HUES64 (cell line): ENCODE results near the gene RNLS.
"Not testable (repeated sequence)": the region's sequence is repeated elsewhere in the genome, so short reads cannot be mapped to it uniquely, and the experiment has no call there.

ENCODE experiments used
- H3K27ac ChIP-seq: 2 replicates; pipeline ENCODE4 v1.7.0; 2013; ENCODE audit warnings: low read depth, low read length, inconsistent platforms
- H3K27me3 ChIP-seq: 2 replicates; pipeline ENCODE4 v1.6.1; 2013; ENCODE audit warnings: mild to moderate bottlenecking, low read length; ENCODE audit not compliant: insufficient read depth
- H3K36me3 ChIP-seq: 2 replicates; pipeline ENCODE4 v1.6.1; 2013; ENCODE audit warnings: mild to moderate bottlenecking, low read length; ENCODE audit not compliant: insufficient read depth
- H3K4me1 ChIP-seq: 2 replicates; pipeline ENCODE4 v1.6.1; 2013; ENCODE audit warnings: mild to moderate bottlenecking, low read length, moderate library complexity; ENCODE audit not compliant: insufficient read depth
- H3K4me3 ChIP-seq: 2 replicates; pipeline ENCODE4 v1.5.1; 2013; ENCODE audit warnings: mild to moderate bottlenecking, low read length, moderate library complexity
- H3K9ac ChIP-seq: 2 replicates; pipeline ENCODE4 v1.6.1; 2013; ENCODE audit warnings: mild to moderate bottlenecking, low read depth, low read length
- H3K9me3 ChIP-seq: 2 replicates; pipeline ENCODE4 v1.6.1; 2013; ENCODE audit warnings: low read depth, low read length; ENCODE audit not compliant: insufficient read depth
- WGBS: fragments of 150-250, 120-280 bp; methylation state at CpG from one replicate; pipeline ENCODE4 v1.1.7; 2013; ENCODE audit warnings: missing lambda C conversion rate; 5-methylcytosine and 5-hydroxymethylcytosine counted together

The RNLS gene

DNA sequence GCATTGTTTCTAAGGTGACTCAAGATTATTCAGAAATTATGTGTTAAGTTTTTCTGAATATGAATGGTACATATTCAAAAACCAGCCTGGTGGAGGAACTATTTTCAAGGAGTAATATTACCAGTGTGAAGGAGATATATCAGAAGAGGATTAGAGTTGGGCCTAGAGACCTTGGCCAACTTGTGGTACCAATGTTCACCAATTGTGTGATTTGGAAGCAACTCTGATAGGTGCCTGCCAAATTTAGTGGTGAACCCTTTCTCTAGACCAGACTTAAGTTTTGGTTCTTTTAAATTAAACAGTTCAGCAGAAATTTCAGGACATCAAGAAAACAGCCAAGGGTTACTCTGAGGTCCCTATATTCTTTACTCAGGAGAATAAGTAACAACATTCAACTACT, 88.6 kb downstream of the RNLS start:
- Histone ChIP-seq H3K36me3 (no peaks in the 10 kb centered on the region), H3K27me3 (no peaks in the 10 kb centered on the region), H3K9ac (no peak overlapping the region), H3K27ac (no peak overlapping the region), H3K4me3 (no peak overlapping the region), H3K9me3 (no peaks in the 10 kb centered on the region), H3K4me1 (peaks cover 7% of the 10 kb centered on the region; the same call in 1 of the 2 replicates)

- 0 out of 2 replicates have a peak, but pooled peaks cover 4% of the 10 kb centered on the region for H3K4me1 ChIP-seq
- no peak overlapping the region for H3K9ac ChIP-seq
- no peak overlapping the region for H3K4me3 ChIP-seq
- H3K9me3 ChIP-seq = no peaks in the 10 kb centered on the region
- WGBS = 91% methylated on average over 3 of the region's 3 CpGs
- H3K36me3 ChIP-seq = no peaks in the 10 kb centered on the region
- no peaks in the 10 kb centered on the region for H3K27me3 ChIP-seq
- no peak overlapping the region for H3K27ac ChIP-seq
These were observed 89.2 kb downstream of the RNLS start for GRCh38 chr10:88493691-88494483.

DNA sequence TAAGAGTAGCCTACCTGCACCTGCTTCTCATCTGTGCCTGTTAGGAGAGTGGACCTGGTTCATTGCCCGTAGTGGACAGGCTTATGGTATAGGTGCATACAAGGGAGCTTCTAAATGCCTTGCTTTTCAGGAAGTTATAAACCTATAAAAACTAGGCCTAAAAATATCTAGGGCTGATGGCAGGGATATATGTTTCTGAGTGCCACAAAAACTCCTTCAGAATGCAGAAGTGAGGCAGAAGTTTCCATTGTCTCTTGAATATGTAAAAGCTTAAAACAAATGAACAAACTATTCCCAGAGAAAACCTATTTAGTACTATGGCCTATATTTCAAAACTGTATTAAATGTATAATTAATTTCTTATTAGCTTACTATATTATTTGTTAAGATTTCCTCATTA, 91.8 kb downstream of the RNLS start:
- Histone ChIP-seq H3K4me1 (0 out of 2 replicates have a peak, but pooled peaks cover 4% of the 10 kb centered on the region), H3K36me3 (no peaks in the 10 kb centered on the region), H3K4me3 (no peak overlapping the region), H3K27ac (no peak overlapping the region), H3K9ac (no peak overlapping the region), H3K27me3 (no peaks in the 10 kb centered on the region), H3K9me3 (no peaks in the 10 kb centered on the region)
- WGBS = 82% methylated on average over 1 of the region's 1 CpG

DNA sequence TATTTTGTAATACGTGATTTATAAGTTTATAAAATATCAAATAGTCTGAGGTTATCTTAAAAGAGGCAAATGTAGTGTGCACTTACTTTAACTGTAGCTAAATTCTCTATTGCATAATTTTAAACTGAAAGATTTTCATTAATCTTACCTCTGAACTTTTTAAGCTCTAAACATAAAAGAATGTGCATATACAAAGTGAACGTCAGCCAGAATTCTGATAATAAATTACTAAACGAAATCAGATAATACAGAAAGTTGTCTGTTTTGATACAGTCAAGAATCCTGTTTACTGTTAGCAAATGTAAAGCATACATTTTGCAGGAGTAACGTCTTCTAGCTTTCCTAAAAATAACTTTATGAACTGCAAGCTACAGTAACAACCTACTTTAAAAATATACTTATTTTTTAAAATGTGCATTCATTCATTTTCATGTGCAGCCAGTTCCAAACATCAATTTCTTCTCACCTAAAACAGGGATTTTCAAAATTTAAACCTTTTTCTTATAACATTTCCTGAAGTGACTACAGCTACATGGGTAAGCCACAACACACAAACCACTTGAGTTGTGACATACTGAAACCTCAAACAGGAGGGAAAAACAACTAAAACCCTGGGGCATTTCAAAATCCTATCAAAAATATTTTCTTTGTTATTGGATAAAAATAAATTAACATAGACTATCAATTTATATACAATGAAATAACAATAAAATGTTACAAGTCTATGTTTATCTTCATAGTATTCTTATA, 92.7 kb downstream of the RNLS start:
- no peak overlapping the region for H3K27ac ChIP-seq
- H3K9me3 ChIP-seq = no peaks in the 10 kb centered on the region
- no peak overlapping the region for H3K9ac ChIP-seq
- WGBS = 96% methylated on average over 4 of the region's 4 CpGs
- 0 out of 2 replicates have a peak, but pooled peaks cover 4% of the 10 kb centered on the region for H3K4me1 ChIP-seq
- no peaks in the 10 kb centered on the region for H3K36me3 ChIP-seq
- no peaks in the 10 kb centered on the region for H3K27me3 ChIP-seq
- no peak overlapping the region for H3K4me3 ChIP-seq

DNA sequence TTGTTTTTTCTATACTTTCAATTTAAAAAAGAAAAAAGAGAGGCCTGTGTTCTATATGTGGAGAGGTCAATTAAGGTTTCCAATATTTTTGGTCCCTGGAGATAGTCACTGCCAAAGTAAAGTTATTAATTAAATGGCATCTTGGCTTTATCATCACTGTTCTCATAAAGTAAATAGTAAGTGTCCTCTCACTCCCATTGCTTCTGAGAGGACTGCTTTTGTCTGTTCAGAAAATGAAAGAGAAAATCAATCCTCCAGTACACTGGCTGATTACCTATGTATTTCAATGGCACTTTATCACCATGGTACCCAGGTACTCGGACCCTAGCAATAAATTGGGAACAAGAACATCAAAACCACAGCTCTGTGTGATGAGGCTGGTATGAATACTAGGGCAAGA, 94.0 kb downstream of the RNLS start:
- Histone ChIP-seq H3K9ac (no peak overlapping the region), H3K4me1 (0 out of 2 replicates have a peak, but pooled peaks cover 4% of the 10 kb centered on the region), H3K9me3 (no peaks in the 10 kb centered on the region), H3K27me3 (no peaks in the 10 kb centered on the region), H3K27ac (no peak overlapping the region), H3K36me3 (no peaks in the 10 kb centered on the region), H3K4me3 (no peak overlapping the region)
- WGBS = 100% methylated on average over 1 of the region's 1 CpG

- not testable (repeated sequence) for H3K4me3 ChIP-seq, H3K9ac ChIP-seq, H3K9me3 ChIP-seq, H3K36me3 ChIP-seq, H3K27me3 ChIP-seq, H3K4me1 ChIP-seq, H3K27ac ChIP-seq
- WGBS = 95% methylated on average over 2 of the region's 2 CpGs
These were observed 96.3 kb downstream of the RNLS start for GRCh38 chr10:88486816-88487215.

GRCh38 chr10:88482220-88482619, 100.9 kb downstream of the RNLS start:
- Histone ChIP-seq H3K27ac (no peak overlapping the region), H3K4me1 (no peaks in the 10 kb centered on the region), H3K9ac (no peak overlapping the region), H3K36me3 (no peaks in the 10 kb centered on the region), H3K9me3 (no peaks in the 10 kb centered on the region), H3K27me3 (no peaks in the 10 kb centered on the region), H3K4me3 (no peak overlapping the region)
- WGBS = 91% methylated on average over 1 of the region's 2 CpGs

DNA sequence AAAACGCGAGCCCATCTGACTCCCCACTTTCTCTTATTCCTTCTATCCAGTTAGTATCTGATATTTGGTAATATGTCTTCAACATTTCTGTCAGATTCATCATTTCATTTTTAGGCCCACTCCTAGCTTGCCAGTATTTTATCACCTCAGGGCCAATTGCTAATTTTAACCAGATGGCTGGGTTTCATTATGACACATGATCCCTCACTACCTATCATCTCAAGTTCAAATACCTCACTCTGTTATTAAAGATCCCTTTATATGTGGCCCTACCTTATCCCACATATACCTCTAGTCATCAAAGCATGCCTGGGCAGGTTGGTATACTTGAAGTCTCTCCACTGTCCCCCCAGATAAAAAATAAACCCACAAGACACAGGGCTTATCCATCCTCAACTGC, 104.9 kb downstream of the RNLS start:
- H3K27ac ChIP-seq = no peak overlapping the region
- no peaks in the 10 kb centered on the region for H3K27me3 ChIP-seq
- H3K4me3 ChIP-seq = no peak overlapping the region
- H3K36me3 ChIP-seq = no peaks in the 10 kb centered on the region
- H3K9me3 ChIP-seq = no peaks in the 10 kb centered on the region
- no peak overlapping the region for H3K9ac ChIP-seq
- peaks cover 12% of the 10 kb centered on the region for H3K4me1 ChIP-seq
- WGBS = 95% methylated on average over 2 of the region's 2 CpGs

DNA sequence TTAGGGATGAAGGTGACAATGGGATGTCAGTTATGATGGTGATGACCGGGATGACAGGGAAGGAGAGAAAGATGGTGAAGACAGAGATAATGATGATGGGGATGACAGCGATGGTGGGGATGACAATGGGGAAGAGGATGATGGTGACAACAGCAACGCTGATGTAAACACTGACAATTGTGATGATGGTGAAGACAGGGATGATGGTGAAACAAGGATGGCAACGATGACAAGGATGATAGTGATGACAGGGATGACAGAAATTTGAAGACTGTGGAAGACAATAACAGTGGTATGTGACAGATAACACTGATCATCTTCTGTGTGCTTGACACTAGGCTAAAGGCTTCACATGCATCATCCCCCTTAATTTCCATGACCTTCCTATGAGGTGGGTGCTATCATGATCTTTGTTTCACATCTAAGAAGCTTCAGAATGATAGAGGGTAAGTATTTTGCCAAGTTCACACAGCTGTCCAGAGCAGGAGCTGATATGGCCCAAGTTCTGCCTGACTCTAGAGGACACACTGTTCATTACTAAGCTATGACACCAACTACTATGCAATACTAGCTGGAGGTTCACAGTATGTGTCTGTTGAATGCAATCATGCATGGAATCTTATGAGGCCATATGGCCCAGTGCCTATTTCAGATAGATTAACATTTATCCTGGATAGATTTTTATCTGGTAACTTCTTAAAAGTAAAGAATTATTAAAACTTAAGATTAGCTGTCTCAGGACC, 105.6 kb downstream of the RNLS start:
- no peaks in the 10 kb centered on the region for H3K36me3 ChIP-seq
- H3K27me3 ChIP-seq = no peaks in the 10 kb centered on the region
- H3K9ac ChIP-seq = no peak overlapping the region
- peaks cover 12% of the 10 kb centered on the region for H3K4me1 ChIP-seq
- no peak overlapping the region for H3K4me3 ChIP-seq
- H3K9me3 ChIP-seq = no peaks in the 10 kb centered on the region
- H3K27ac ChIP-seq = no peak overlapping the region
- WGBS = 93% methylated on average over 4 of the region's 4 CpGs

- peaks cover 12% of the 10 kb centered on the region for H3K4me1 ChIP-seq
- no peak overlapping the region for H3K4me3 ChIP-seq
- H3K9me3 ChIP-seq = peaks cover 5% of the 10 kb centered on the region; the same call in 1 of the 2 replicates
- H3K27ac ChIP-seq = no peak overlapping the region
- H3K36me3 ChIP-seq = no peaks in the 10 kb centered on the region
- 86% methylated on average over 7 of the region's 7 CpGs for WGBS
- no peak overlapping the region for H3K9ac ChIP-seq
- no peaks in the 10 kb centered on the region for H3K27me3 ChIP-seq
These were observed 108.0 kb downstream of the RNLS start for GRCh38 chr10:88474884-88475844.
